Measurements from ENCODE around the gene SFTPD.

SFTPD gene

DNA sequence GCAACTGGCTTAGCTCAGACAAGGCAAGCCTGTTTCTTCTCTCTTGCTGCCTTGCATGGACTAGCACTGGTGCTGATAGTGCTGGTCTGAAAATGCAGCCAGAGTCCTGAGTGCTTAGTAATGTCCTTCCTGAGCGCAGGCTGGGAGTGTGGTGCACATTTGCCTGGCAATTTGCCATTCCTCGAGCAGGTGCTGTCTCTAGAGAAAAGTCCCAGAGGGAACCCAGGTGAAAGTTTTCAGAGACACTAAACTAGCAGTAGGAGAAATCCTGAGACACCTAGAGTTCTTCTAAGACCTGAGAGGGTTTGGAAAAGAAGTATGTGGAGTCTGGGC, 1.9 kb downstream of the SFTPD start:
- H3K27me3 ChIP-seq (ENCODE audit: insufficient read depth, low read length, poor library complexity, severe bottlenecking): no peaks in the 10 kb centered on the region
- peaks cover 7% of the 10 kb centered on the region; the same call in 1 of the 2 replicates for H3K9me3 ChIP-seq (ENCODE audit: insufficient read depth, low read depth, low read length)
- no peaks in the 10 kb centered on the region for H3K36me3 ChIP-seq (ENCODE audit: insufficient read depth, low read length)
- H3K79me2 ChIP-seq (ENCODE audit: insufficient read depth, low read length): no peaks in the 10 kb centered on the region
- no peaks in the 10 kb centered on the region for H3K4me1 ChIP-seq (ENCODE audit: insufficient read depth, low read length, poor library complexity, severe bottlenecking)
- H2AFZ ChIP-seq (ENCODE audit: low read length): no peak overlapping the region
- H3K4me3 ChIP-seq (ENCODE audit: low read length, poor library complexity, severe bottlenecking): no peak overlapping the region
- no peak overlapping the region for H3K9ac ChIP-seq (ENCODE audit: low read depth, low read length, poor library complexity, severe bottlenecking)
- H3K9me2 ChIP-seq (replicated peaks; ENCODE audit: low read depth, low read length): no peaks in the 10 kb centered on the region
- no peaks in the 10 kb centered on the region for H3F3A ChIP-seq (ENCODE audit: low read depth)
- H3K4me2 ChIP-seq (ENCODE audit: low read depth, low read length, poor library complexity, severe bottlenecking): no peak overlapping the region
- TF ChIP-seq, protein P1, sequence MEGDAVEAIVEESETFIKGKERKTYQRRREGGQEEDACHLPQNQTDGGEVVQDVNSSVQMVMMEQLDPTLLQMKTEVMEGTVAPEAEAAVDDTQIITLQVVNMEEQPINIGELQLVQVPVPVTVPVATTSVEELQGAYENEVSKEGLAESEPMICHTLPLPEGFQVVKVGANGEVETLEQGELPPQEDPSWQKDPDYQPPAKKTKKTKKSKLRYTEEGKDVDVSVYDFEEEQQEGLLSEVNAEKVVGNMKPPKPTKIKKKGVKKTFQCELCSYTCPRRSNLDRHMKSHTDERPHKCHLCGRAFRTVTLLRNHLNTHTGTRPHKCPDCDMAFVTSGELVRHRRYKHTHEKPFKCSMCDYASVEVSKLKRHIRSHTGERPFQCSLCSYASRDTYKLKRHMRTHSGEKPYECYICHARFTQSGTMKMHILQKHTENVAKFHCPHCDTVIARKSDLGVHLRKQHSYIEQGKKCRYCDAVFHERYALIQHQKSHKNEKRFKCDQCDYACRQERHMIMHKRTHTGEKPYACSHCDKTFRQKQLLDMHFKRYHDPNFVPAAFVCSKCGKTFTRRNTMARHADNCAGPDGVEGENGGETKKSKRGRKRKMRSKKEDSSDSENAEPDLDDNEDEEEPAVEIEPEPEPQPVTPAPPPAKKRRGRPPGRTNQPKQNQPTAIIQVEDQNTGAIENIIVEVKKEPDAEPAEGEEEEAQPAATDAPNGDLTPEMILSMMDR (conservative IDR thresholded peaks at IDR 0.05; ENCODE audit: low read length): no peak
- no peaks in the 10 kb centered on the region for H4K20me1 ChIP-seq (ENCODE audit: insufficient read depth, low read length, poor library complexity, severe bottlenecking)

DNA sequence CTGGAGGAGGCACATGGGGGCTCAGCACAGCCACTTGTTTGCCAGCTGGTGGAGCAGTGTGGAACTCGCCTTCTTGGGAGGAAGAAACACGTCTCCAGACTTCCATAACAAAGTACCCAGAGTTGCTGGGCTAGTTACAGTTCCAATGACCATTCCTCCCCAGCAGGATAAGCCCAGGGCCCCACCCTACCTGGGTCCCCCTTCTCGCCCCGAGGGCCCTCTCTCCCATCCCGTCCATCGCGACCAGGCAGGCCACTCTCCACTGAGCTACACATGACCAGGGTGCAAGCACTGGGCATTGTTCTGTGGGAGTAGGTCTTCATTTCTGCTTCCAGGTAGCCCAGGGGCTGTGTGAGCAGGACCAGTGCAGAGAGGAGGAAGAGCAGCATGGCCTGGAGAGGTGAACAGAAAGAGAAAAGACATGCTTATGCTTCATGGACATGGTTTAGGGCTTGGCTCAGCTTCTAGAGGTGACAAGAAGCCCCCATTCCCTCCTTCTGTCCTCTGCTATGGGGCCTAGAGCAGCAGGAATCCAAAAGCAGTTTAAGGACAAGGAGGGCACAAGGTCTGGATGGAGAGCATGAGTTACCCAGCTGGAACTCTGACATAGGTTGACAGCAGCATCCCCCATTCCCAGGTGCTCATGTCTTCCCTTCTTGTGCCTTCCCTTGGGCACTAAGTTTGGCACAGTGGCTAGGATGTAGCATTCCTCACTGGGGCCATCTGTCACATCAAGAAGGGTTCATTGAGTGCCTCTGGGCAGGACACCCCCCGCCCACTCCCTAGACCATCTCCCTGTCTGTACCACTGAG, 2.4 kb downstream of the SFTPD start:
- no peak overlapping the region for H3K4me2 ChIP-seq (ENCODE audit: low read depth, low read length, poor library complexity, severe bottlenecking)
- no peak overlapping the region for H3K4me3 ChIP-seq (ENCODE audit: low read length, poor library complexity, severe bottlenecking)
- H3K27me3 ChIP-seq (ENCODE audit: insufficient read depth, low read length, poor library complexity, severe bottlenecking): no peaks in the 10 kb centered on the region
- TF ChIP-seq EZH2phosphoT487 (IDR thresholded peaks at IDR 0.05; ENCODE audit: borderline replicate concordance): no peak
- TF ChIP-seq, protein P1 (conservative IDR thresholded peaks at IDR 0.05; ENCODE audit: low read length): no peak
- no peaks in the 10 kb centered on the region for H3K9me2 ChIP-seq (replicated peaks; ENCODE audit: low read depth, low read length)
- no peaks in the 10 kb centered on the region for H3K36me3 ChIP-seq (ENCODE audit: insufficient read depth, low read length)
- H3K79me2 ChIP-seq (ENCODE audit: insufficient read depth, low read length): no peaks in the 10 kb centered on the region
- H2AFZ ChIP-seq (ENCODE audit: low read length): no peak overlapping the region
- H3F3A ChIP-seq (ENCODE audit: low read depth): no peaks in the 10 kb centered on the region
- no peaks in the 10 kb centered on the region for H3K4me1 ChIP-seq (ENCODE audit: insufficient read depth, low read length, poor library complexity, severe bottlenecking)
- H4K20me1 ChIP-seq (ENCODE audit: insufficient read depth, low read length, poor library complexity, severe bottlenecking): no peaks in the 10 kb centered on the region
- no peak overlapping the region for H3K9ac ChIP-seq (ENCODE audit: low read depth, low read length, poor library complexity, severe bottlenecking)
- H3K9me3 ChIP-seq (ENCODE audit: insufficient read depth, low read depth, low read length): peaks cover 7% of the 10 kb centered on the region; the same call in 1 of the 2 replicates

DNA sequence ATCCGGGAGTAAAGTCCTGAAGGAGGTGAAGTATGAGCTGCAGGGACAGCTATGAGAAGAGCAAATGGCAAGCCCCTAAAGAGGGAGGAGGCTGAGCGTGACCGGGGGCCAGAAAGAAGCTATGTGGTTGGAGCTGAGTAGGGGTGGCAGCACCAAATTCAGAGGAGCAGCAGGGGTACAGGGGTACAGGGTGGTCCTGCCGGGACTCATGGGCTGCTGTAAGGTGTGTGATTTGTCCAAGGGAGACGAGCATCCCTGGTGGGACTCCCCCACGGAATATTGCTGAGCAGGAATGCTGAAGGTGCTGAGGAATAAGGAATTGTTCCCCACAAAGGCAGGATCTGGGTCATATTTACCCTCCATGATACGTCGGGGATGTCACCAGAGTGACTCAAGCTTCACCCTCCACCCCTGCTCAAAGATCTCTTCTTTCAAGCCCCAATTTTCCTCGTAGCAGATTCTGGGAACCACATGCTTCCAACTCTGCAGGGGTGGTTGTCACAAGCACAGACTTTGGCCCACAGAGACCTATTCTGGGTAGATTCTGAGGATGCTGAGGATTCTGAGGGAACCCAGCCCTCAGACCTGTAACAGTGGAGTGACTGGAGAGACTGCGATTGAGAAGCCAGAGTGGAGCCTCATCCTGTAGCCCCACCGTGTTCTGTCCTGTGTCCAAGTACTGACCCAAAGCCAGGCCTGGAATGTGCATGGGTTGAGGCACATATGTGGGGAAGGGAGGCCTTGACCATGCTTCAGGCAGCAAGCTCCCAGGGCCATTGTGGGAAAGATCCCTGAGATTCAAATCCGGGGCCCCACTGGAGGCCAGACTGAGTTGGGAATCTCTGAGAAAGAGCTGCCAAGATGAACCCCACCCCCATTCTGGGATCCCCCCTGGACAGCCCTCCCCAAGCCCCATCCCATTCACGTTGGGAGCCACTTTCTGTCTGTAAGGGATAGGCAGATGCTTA, 4.2 kb downstream of the SFTPD start:
- Histone ChIP-seq H3K9me2 (replicated peaks; ENCODE audit: low read depth, low read length) (no peaks in the 10 kb centered on the region), H3K27me3 (ENCODE audit: insufficient read depth, low read length, poor library complexity, severe bottlenecking) (no peaks in the 10 kb centered on the region), H3K4me1 (ENCODE audit: insufficient read depth, low read length, poor library complexity, severe bottlenecking) (no peaks in the 10 kb centered on the region), H3K79me2 (ENCODE audit: insufficient read depth, low read length) (no peaks in the 10 kb centered on the region), H3K4me3 (ENCODE audit: low read length, poor library complexity, severe bottlenecking) (no peak overlapping the region), H3K9me3 (ENCODE audit: insufficient read depth, low read depth, low read length) (no peaks in the 10 kb centered on the region), H2AFZ (ENCODE audit: low read length) (no peak overlapping the region), H3K36me3 (ENCODE audit: insufficient read depth, low read length) (no peaks in the 10 kb centered on the region), H3K4me2 (ENCODE audit: low read depth, low read length, poor library complexity, severe bottlenecking) (no peak overlapping the region), H3F3A (ENCODE audit: low read depth) (no peaks in the 10 kb centered on the region), H4K20me1 (ENCODE audit: insufficient read depth, low read length, poor library complexity, severe bottlenecking) (no peaks in the 10 kb centered on the region), H3K9ac (ENCODE audit: low read depth, low read length, poor library complexity, severe bottlenecking) (no peak overlapping the region)
- TF ChIP-seq, protein P1 (conservative IDR thresholded peaks at IDR 0.05; ENCODE audit: low read length): no peak
- no peak for TF ChIP-seq EZH2phosphoT487 (IDR thresholded peaks at IDR 0.05; ENCODE audit: borderline replicate concordance)
